Measurements from ENCODE around the gene MZT2B. TPM values are rescaled to one million over a fixed set of nuclear protein-coding genes. Genes with fewer than 3 reads are reported as not detected.
"Not testable (repeated sequence)": the region's sequence is repeated elsewhere in the genome, so short reads cannot be mapped to it uniquely, and the experiment has no call there.

Gene MZT2B
- total RNA-seq, 6 experiments from 2014 or later = 259 to 361 (median 309) TPM

GRCh38 chr2:130158631-130159030 lies 23.4 kb upstream of the MZT2B start:
- Mint-ChIP-seq H3K4me3 (no peak overlapping the region), H3K27me3 (ENCODE audit: insufficient read depth) (no peaks in the 10 kb centered on the region), H3K36me3 (ENCODE audit: low read depth) (no peaks in the 10 kb centered on the region), H3K9me3 (no peaks in the 10 kb centered on the region), H3K4me1 (ENCODE audit: low read depth) (no peaks in the 10 kb centered on the region), H3K27ac (no peak overlapping the region)
- DNase-seq = no peak
- no peak for TF ChIP-seq CTCF (IDR thresholded peaks at IDR 0.05)

- not testable (repeated sequence) for H3K4me3 Mint-ChIP-seq; H3K27ac Mint-ChIP-seq; DNase-seq; H3K27me3 Mint-ChIP-seq (ENCODE audit: insufficient read depth); H3K4me1 Mint-ChIP-seq (ENCODE audit: low read depth); H3K9me3 Mint-ChIP-seq; H3K36me3 Mint-ChIP-seq (ENCODE audit: low read depth)
Measured at GRCh38 chr2:130159376-130159775, 22.7 kb upstream of the MZT2B start.

GRCh38 chr2:130160131-130160530 lies 21.9 kb upstream of the MZT2B start:
- Mint-ChIP-seq H3K27ac (peak overlapping the region; percentile 29; the same call in 1 of the 2 replicates), H3K4me3 (no peak overlapping the region), H3K4me1 (ENCODE audit: low read depth) (no peaks in the 10 kb centered on the region)

GRCh38 chr2:130160838-130161705 lies 21.0 kb upstream of the MZT2B start:
- not testable (repeated sequence) for H3K9me3 Mint-ChIP-seq; H3K4me3 Mint-ChIP-seq; H3K36me3 Mint-ChIP-seq (ENCODE audit: low read depth); H3K27me3 Mint-ChIP-seq (ENCODE audit: insufficient read depth); H3K4me1 Mint-ChIP-seq (ENCODE audit: low read depth); DNase-seq; H3K27ac Mint-ChIP-seq

More at GRCh38 chr2:130160131-130160530, 21.9 kb upstream of the MZT2B start:
- Mint-ChIP-seq H3K27me3 (ENCODE audit: insufficient read depth) (no peaks in the 10 kb centered on the region), H3K9me3 (no peaks in the 10 kb centered on the region), H3K36me3 (ENCODE audit: low read depth) (peaks cover 5% of the 10 kb centered on the region; the same call in 1 of the 2 replicates)
- TF ChIP-seq CTCF (IDR thresholded peaks at IDR 0.05) = no peak
- no peak for DNase-seq

GRCh38 chr2:130162486-130162885 lies 19.6 kb upstream of the MZT2B start:
- DNase-seq; H3K9me3 Mint-ChIP-seq; H3K27me3 Mint-ChIP-seq (ENCODE audit: insufficient read depth); H3K4me1 Mint-ChIP-seq (ENCODE audit: low read depth); H3K4me3 Mint-ChIP-seq; H3K36me3 Mint-ChIP-seq (ENCODE audit: low read depth); H3K27ac Mint-ChIP-seq: not testable (repeated sequence)

- H3K4me1 Mint-ChIP-seq (ENCODE audit: low read depth) = no peaks in the 10 kb centered on the region
- H3K27me3 Mint-ChIP-seq (ENCODE audit: insufficient read depth) = no peaks in the 10 kb centered on the region
Measured at GRCh38 chr2:130162968-130163367, 19.1 kb upstream of the MZT2B start.

More at GRCh38 chr2:130162968-130163367, 19.1 kb upstream of the MZT2B start:
- no peak overlapping the region for H3K4me3 Mint-ChIP-seq
- no peak for TF ChIP-seq CTCF (IDR thresholded peaks at IDR 0.05)
- H3K27ac Mint-ChIP-seq = no peak overlapping the region
- DNase-seq = no peak
- peaks cover 13% of the 10 kb centered on the region for H3K36me3 Mint-ChIP-seq (ENCODE audit: low read depth)
- no peaks in the 10 kb centered on the region for H3K9me3 Mint-ChIP-seq

Data from HFFc6 (cell line).